ENCODE data around the gene MSI2.
"Not testable (repeated sequence)": the region's sequence is repeated elsewhere in the genome, so short reads cannot be mapped to it uniquely, and the experiment has no call there.

MSI2 gene

GRCh38 chr17:57489321-57489720, 233.0 kb downstream of the MSI2 start:
- DNase-seq = no peak

- DNase-seq = no peak
Observed at GRCh38 chr17:57490111-57490845, 234.0 kb downstream of the MSI2 start.

GRCh38 chr17:57490890-57491289, 234.6 kb downstream of the MSI2 start:
- DNase-seq = no peak

- peak; percentile 21 to 41 for DNase-seq
Observed at GRCh38 chr17:57493171-57493570, 236.8 kb downstream of the MSI2 start.

- DNase-seq = no peak
Observed at GRCh38 chr17:57493625-57494024, 237.3 kb downstream of the MSI2 start.

GRCh38 chr17:57494443-57494842, 238.1 kb downstream of the MSI2 start:
- DNase-seq = no peak

- no peak for DNase-seq
Observed at GRCh38 chr17:57495771-57496170, 239.4 kb downstream of the MSI2 start.

- DNase-seq = no peak
Observed at GRCh38 chr17:57496382-57496781, 240.1 kb downstream of the MSI2 start.

- no peak for DNase-seq
Observed at GRCh38 chr17:57498443-57498842, 242.1 kb downstream of the MSI2 start.

GRCh38 chr17:57499221-57499620, 242.9 kb downstream of the MSI2 start:
- not testable (repeated sequence) for DNase-seq

GRCh38 chr17:57499648-57500049, 243.3 kb downstream of the MSI2 start:
- no peak for DNase-seq

- DNase-seq = no peak
Observed at GRCh38 chr17:57501016-57501415, 244.7 kb downstream of the MSI2 start.

GRCh38 chr17:57502022-57502421, 245.7 kb downstream of the MSI2 start:
- DNase-seq = no peak

GRCh38 chr17:57502811-57503241, 246.5 kb downstream of the MSI2 start:
- no peak for DNase-seq

GRCh38 chr17:57504208-57504607, 247.9 kb downstream of the MSI2 start:
- DNase-seq = no peak

GRCh38 chr17:57505841-57506773, 249.8 kb downstream of the MSI2 start:
- DNase-seq = no peak

- no peak for DNase-seq
Observed at GRCh38 chr17:57506774-57507127, 250.4 kb downstream of the MSI2 start.

GRCh38 chr17:57507828-57508227, 251.5 kb downstream of the MSI2 start:
- DNase-seq = no peak

- DNase-seq = no peak
Observed at GRCh38 chr17:57508671-57509070, 252.3 kb downstream of the MSI2 start.

GRCh38 chr17:57511475-57512123, 255.3 kb downstream of the MSI2 start:
- no peak for DNase-seq

GRCh38 chr17:57512258-57512657, 255.9 kb downstream of the MSI2 start:
- no peak for DNase-seq

GRCh38 chr17:57512691-57513090, 256.4 kb downstream of the MSI2 start:
- no peak for DNase-seq

GRCh38 chr17:57513569-57513968, 257.2 kb downstream of the MSI2 start:
- DNase-seq = no peak

GRCh38 chr17:57514614-57515013, 258.3 kb downstream of the MSI2 start:
- no peak for DNase-seq

Measured in Kasumi-1 (cell line).